Activated CD8-positive, alpha-beta memory T cell treated with anti-CD3 and anti-CD28 coated beads, Interleukin-2, amount 50 U/mL, for 24 hours (primary cell): ENCODE measurements around the gene HOXA6.

ENCODE experiments used
- DNase-seq: peaks from one replicate; pipeline ENCODE4 v3.0.0-alpha.2; 2020; ENCODE audit errors: extremely low read depth

Gene HOXA6

GRCh38 chr7:27110186-27111031 lies 37.2 kb downstream of the HOXA6 start:
- no peak for DNase-seq

DNA sequence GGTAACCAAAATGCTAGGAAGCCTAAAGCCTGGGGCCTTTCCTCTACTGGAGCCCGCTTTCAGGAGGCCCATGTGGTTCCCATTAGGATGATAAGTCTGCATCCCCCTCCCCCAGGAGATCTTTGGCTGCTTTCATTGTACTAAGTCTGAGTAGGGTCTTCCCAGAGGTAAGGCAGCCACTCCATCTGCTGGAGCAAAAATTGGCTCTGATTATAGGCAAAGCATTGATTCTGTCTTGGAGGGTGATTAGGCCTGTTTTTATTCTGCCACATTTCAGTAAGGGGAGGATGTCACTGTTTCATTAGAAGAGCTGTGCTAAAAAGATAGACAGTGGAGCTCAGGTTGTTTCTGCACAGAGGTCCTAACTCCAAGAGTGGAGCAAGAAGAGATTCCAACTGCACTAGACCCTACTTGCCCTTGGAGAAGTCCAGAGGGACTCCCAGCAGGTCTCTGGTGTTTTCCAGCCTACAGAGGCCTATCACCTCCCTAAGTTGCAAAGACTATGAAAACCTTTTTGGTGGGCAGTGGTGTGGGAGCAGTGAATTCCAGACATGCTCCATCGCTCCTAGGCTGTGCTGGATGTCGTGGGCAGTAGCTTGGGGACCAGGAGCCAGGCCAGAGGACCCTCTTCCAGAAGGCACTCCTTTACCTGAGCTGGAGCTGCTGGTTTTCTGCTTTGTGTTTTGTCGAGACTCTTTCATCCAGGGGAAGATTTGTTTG lies 37.9 kb downstream of the HOXA6 start:
- DNase-seq: no peak

DNA sequence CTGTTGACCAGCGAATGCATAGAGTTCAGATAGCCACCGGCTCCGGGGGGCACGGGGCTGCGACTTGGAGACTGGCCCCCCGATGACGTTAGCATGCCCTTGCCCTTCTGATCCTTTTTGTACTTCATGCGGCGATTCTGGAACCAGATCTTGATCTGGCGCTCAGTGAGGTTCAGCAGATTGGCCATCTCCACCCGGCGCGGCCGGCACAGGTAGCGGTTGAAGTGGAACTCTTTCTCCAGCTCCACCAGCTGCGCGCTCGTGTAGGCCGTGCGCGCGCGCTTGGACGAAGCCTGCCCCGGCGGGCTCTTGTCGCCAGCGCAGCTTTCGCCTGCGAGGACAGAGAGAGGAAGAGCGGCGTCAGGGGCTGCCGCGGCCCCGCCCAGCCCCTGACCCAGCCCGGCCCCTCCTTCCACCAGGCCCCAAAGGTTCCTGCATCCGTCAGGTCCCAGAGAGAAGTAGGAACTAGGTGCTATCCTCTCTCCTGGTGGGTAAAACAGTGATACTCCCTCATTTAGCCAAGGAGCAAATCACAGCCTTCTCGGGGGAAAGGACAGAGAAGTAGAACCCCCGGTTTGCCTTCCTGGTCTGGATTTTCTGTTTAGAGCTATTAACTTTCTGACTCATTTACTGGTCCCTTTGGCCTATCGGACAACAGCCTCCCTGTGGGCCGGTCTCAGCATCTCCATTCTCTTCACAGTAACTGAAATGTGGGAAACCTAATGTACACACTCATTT lies 39.0 kb downstream of the HOXA6 start:
- no peak for DNase-seq

DNA sequence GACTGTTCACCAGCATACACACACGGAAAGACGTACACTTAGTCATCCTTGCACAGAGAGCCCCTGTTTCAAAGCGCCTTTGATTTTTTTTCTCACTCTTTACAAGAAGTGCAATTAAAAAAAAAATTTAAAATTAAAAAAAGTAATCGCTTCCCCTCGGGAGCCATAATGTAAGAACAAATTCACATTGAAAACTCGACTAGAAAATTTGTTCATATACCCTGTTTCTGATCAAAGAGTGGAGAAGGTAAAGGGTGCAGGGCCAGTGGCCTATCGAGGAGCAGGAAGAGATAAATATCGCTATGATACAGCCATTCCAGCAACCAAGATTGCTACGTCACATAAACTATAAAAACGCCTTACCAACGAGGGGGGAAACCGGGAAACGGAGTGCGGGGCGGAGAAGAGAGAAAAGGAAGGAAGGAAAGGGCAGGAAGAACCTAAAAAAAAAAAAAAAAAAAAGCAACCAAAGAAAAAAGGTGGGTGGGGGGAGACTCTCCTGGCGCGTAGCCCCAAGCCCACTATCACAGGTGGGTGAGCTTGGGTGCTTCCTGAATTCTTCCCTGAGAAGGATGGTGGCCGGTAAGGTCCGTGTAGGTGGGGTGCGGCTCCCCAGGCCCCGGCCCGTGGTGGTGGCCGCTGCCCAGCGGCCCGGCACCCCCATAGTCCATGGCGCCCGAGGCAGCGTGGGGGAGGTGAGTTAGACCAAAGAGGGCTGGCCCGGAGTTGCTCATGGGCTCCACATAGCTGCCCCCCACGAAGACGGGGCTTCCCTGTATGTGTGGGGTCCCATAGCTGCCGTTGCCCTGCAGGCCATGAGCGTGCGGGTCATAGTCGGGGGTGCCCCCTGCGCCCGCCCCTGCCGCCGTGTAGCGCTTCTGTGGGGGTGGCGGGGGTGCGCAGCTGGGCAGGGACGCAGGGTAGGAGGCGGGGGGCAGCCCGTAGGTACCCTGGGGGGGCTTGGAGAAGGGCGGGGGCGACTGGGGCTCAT lies 39.9 kb downstream of the HOXA6 start:
- DNase-seq: no peak

- no peak for DNase-seq
Measured at GRCh38 chr7:27106901-27107240, 40.7 kb downstream of the HOXA6 start.

- DNase-seq: no peak
Measured at GRCh38 chr7:27106181-27106900, 41.2 kb downstream of the HOXA6 start.

GRCh38 chr7:27105301-27106031 lies 42.1 kb downstream of the HOXA6 start:
- no peak for DNase-seq

DNA sequence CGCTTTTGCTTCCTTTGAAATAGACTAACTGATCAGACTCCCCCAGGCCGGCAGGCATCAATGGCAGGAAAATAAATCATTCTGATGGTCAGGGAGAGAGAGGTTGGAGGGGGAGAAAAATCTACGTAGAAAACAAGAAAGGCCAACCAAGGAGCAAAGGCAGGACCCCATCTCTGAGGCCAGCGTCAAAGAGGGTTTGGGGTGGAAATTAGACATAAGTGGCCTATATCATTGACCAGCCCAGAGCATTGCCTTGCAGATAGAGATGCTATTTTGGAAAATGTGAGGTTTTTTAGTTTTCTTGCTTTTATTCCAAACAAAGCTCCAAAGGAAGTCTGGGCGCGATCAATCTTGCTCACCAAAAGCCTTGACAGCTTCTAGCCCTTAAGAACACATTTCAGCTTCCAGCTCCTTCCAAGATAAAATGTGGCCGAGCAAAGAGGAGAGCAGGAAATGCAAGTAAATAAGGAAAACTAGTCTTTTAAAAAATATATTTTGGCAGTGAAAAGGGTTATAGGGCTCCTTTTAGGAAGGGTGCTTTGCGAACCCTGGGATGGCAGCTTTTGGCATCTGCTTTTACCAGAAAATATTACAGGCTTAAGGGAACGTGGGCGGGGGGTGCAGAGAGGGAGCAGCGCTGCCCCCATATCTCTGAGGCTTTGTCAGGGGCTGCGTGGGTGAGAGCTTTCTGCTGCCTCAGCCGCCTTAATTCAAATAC lies 43.1 kb downstream of the HOXA6 start:
- DNase-seq: no peak

DNA sequence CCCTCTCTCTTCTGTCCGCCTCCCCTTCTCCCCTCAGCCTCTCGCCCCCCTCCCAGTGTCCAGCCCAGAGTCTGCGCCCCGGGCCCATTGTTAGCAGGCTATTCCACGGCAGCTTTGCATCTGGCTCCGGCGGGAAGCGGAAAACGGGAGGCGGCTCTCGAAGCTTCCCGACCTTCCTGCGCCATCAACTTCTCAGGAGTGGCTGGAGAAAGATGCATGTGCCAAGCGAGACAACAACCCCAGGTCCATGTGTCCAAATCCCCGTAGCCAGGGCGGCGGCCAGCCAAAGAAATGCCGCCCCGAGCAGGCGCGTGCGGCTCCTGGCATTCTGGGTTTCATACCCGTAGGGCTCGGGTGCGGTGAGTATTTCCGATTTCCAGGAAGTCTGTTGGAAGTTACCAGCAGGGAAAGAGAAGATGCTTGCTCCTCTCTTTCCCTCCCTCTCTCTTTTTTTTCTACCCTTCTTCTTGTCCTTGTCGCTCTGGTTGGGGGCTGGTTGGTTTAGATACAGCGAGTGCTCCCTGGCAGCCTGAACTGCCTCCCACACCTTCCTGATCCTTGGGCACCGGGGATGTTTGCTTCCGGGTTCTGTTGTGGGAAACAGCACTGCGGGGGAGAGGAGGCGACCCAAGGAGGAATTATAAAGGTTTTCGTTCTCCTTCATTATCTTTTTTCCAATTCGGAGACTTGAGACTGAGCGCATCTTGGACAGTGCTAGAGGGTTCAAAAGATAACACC lies 43.9 kb downstream of the HOXA6 start:
- DNase-seq: no peak

DNA sequence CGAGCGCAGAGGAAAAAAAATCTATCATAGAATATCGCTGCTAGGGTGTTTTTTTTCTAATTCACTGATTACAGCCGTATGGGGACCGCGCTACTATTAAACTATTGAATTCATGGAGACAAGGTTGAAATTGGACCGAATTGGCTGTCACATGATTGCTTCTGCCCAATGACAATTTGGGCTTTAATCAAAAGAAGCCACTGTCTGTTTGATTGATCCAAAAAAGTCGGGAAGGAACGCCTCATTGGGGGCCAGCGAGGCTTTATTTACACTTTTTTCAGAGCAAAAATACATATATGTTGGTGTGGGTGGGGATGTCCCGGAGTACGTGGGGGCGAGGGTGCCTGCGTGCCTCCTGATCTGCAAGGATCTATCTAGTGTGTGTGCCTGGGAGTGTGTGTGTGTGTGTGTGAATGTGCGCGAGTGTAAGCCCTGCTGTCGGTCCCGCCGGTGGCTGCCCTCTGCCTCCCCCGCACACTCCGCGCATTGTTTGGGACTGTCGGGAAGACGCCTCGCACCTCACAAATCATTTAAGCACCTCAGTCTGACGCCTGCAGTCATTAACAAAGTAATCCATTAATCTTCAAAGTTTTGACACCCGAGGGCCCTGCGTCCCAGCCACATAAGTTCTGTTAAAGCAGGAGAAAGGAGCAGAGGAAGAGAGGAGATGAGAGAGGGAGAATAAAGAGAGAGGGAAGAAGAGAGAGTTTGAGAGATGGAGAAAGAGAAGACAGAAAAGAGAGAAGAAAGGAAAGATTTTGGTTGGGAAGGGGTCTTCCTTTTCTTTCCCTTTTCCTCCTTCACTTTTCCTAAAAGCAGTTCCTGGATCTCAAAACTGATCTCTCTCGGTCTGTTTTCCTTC lies 44.8 kb downstream of the HOXA6 start, which contains the start of gene HOXA2:
HOXA2 (minus strand) TSS at position 103 of the 862 bp plus-strand sequence. CDS start 183 bp downstream, outside the sequence.
- no peak for DNase-seq

DNA sequence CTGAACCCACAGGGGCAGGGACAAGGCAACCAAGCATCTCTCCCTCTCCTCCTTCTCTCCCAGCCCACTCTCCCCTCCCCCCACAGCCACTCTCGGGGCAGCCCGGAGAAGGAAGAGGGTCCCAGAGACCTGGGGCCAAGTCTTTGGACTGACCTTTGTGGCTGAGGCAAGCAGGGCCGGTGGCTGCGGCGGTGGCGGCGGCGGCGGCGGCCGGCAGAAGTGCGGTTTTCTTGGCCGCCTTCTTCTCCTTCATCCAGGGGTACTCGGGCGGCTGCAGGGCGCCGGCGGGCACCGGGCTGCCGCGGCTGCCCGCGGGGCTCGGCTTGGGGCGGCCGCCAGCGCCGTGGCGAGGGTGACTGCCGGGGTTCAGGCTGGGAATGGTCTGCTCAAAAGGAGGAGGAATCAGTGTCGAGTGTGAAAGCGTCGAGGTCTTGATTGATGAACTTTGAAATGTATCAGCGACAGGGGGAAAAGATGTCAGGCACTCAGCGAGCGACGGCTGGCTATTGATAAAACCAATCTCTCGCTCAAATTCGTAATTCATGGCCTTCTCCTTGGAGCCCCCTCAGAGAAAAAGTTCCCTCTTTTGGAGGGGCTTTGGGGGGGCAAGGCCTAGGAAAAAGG lies 45.5 kb downstream of the HOXA6 start:
- no peak for DNase-seq

DNA sequence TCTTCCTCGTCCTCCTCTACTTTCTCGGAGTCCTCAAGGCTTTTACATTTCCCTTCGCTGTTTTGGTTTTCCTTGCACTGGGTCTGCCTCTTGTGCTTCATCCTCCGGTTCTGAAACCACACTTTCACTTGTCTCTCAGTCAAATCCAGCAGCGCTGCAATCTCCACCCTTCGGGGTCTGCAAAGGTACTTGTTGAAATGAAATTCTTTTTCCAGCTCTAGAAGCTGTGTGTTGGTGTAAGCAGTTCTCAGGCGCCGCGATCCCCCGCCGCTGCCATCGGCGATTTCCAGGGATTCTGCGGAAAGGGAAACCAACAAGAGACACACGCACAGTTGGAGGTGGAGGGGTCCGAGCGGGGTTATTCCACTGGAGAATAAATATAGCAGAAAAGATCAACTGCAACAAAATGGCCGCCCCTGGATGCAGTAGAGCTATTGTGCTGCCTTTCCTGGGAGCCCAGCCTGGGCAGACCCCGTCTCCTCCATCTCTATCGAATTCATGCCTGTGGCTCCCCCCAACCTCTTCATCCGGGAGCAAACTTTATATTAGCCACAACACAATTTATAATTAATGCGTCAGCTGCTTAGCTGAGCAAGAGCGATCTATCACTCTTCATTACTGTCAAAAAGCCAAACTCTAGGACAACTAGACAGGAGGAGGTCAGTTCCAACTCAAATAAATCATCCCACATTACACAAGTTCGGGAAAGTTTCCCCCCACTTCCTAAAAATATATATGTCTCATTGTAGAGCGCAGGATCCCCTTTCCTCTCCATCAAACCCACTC lies 46.2 kb downstream of the HOXA6 start:
- DNase-seq: no peak

GRCh38 chr7:27100694-27101170 lies 46.8 kb downstream of the HOXA6 start:
- no peak for DNase-seq

GRCh38 chr7:27099453-27100370 lies 47.9 kb downstream of the HOXA6 start:
- DNase-seq: no peak
